SK-N-SH (cell line): ENCODE results near the gene MAN2A1. TPM values are rescaled to one million over a fixed set of nuclear protein-coding genes. Genes with fewer than 3 reads are reported as not detected.

ENCODE experiments used
- CTCF ChIA-PET: fragments of 300-600, 350-600 bp; formaldehyde crosslinking; extraction: SDS; loops from one replicate; lab custom pipeline; 2021; lab: Yijun Ruan, JAX
- POLR2A ChIA-PET: fragments of 350-600 bp; sonication (Branson Sonifier 250); formaldehyde crosslinking; extraction: SDS; loops from one replicate; lab custom pipeline; 2020; ENCODE audit warnings: antibody characterized with exemption, inconsistent platforms; lab: Yijun Ruan, JAX
- DNase-seq: peaks from one replicate; pipeline ENCODE4 v3.0.0; 2012
- H2AFZ ChIP-seq: fragments of 200-600 bp; sonication (generic); 2 replicates; pipeline ENCODE4 v1.8.1; 2016; ENCODE audit warnings: antibody characterized with exemption, mild to moderate bottlenecking, low read depth
- H3F3A ChIP-seq: fragments of 200-600 bp; sonication (generic); replicated peaks from 2 replicates; pipeline ENCODE3; 2016; ENCODE audit warnings: antibody characterized with exemption, mild to moderate bottlenecking; ENCODE audit not compliant: insufficient read depth
- H3K27ac ChIP-seq, 2 experiments: fragments of 200-500 bp in 1 of 2; fragments of 200-600 bp in 1 of 2; sonication (Bioruptor generic) in 1 of 2; sonication (generic), shearing (Covaris generic) in 1 of 2; 2 replicates each; pipeline versions ENCODE4 v1.5.1 to v1.6.1; 2014 to 2016; ENCODE audit warnings: low read depth in 2 of 2, inconsistent platforms in 1 of 2, low read length in 1 of 2, mild to moderate bottlenecking in 1 of 2, mixed read lengths in 1 of 2
- H3K27me3 ChIP-seq: fragments of 200-600 bp; sonication (generic), shearing (Covaris generic); 2 replicates; pipeline ENCODE4 v1.6.1; 2016; ENCODE audit warnings: mixed run types; ENCODE audit not compliant: insufficient read depth
- H3K36me3 ChIP-seq, 2 experiments: fragments of 200-500 bp in 1 of 2; fragments of 200-600 bp in 1 of 2; sonication (Bioruptor generic) in 1 of 2; sonication (generic) in 1 of 2; replicated peaks in 1 of 2; 2 replicates each; pipeline versions ENCODE3 to v1.5.1; 2014 to 2016; ENCODE audit warnings: low read length in 1 of 2, mild to moderate bottlenecking in 1 of 2; ENCODE audit not compliant: insufficient read depth in 2 of 2, control insufficient read depth in 1 of 2
- H3K4me1 ChIP-seq, 2 experiments: fragments of 200-500 bp in 1 of 2; fragments of 200-600 bp in 1 of 2; sonication (Bioruptor generic) in 1 of 2; sonication (generic), shearing (Covaris generic) in 1 of 2; 2 replicates each; pipeline versions ENCODE4 v1.5.1 to v1.6.1; 2014 to 2016; ENCODE audit warnings: low read depth in 1 of 2, low read length in 1 of 2, mixed run types in 1 of 2; ENCODE audit not compliant: insufficient read depth in 2 of 2, control insufficient read depth in 1 of 2
- H3K4me2 ChIP-seq: fragments of 200-600 bp; sonication (generic), shearing (Covaris generic); 2 replicates; pipeline ENCODE4 v1.6.1; 2017; ENCODE audit warnings: mixed run types
- H3K4me3 ChIP-seq, 2 experiments: fragments of 200-500 bp in 1 of 2; fragments of 200-600 bp in 1 of 2; sonication (Bioruptor generic) in 1 of 2; sonication (generic), shearing (Covaris generic) in 1 of 2; 2 replicates each; pipeline versions ENCODE4 v1.5.1 to v1.8.1; 2014 to 2016; ENCODE audit warnings: low read depth in 2 of 2, inconsistent platforms in 1 of 2, low read length in 1 of 2, mild to moderate bottlenecking in 1 of 2, mixed read lengths in 1 of 2, moderate library complexity in 1 of 2
- H3K79me2 ChIP-seq: fragments of 200-600 bp; sonication (generic); 2 replicates; pipeline ENCODE4 v1.8.1; 2017; ENCODE audit warnings: mild to moderate bottlenecking; ENCODE audit not compliant: insufficient read depth
- H3K9ac ChIP-seq: fragments of 200-600 bp; sonication (generic); 2 replicates; pipeline ENCODE4 v1.6.1; 2017; ENCODE audit warnings: mixed run types
- H3K9me2 ChIP-seq: fragments of 200-600 bp; sonication (generic); 2 replicates; pipeline ENCODE4 v1.6.1; 2017; ENCODE audit warnings: mixed run types
- H3K9me3 ChIP-seq: fragments of 200-600 bp; sonication (generic); 2 replicates; pipeline ENCODE4 v1.6.1; 2017; ENCODE audit warnings: mixed run types, mild to moderate bottlenecking, moderate library complexity
- H4K20me1 ChIP-seq: fragments of 200-600 bp; sonication (generic); 2 replicates; pipeline ENCODE4 v1.6.1; 2017; ENCODE audit warnings: mild to moderate bottlenecking, mixed run types; ENCODE audit not compliant: insufficient read depth
- ELF1 ChIP-seq: IDR thresholded peaks from 2 replicates; pipeline ENCODE4 v1.4.0; 2012
- EP300 ChIP-seq, 2 experiments: IDR thresholded peaks; 2 replicates each; pipeline versions ENCODE4 v1.4.0 to v1.6.1; 2012; ENCODE audit warnings: borderline replicate concordance in 1 of 2, low read depth in 1 of 2, low read length in 1 of 2
- EZH2phosphoT487 ChIP-seq: fragments of 200-600 bp; sonication (generic); IDR thresholded peaks from 2 replicates; pipeline ENCODE4 v1.6.1; 2017; ENCODE audit warnings: low read depth, mixed run types, mild to moderate bottlenecking, antibody characterized with exemption, moderate library complexity, borderline replicate concordance
- FOXM1 ChIP-seq: IDR thresholded peaks from 2 replicates; pipeline ENCODE4 v1.4.0; 2012; ENCODE audit warnings: low read depth, mild to moderate bottlenecking
- GABPA ChIP-seq: IDR thresholded peaks from 2 replicates; pipeline ENCODE4 v1.4.0; 2012; ENCODE audit warnings: low read depth, mild to moderate bottlenecking
- JUND ChIP-seq: IDR thresholded peaks from 2 replicates; pipeline ENCODE4 v1.4.0; 2012
- MEF2A ChIP-seq: IDR thresholded peaks from 2 replicates; pipeline ENCODE4 v1.4.0; 2012; ENCODE audit warnings: low read depth, borderline replicate concordance
- NFIC ChIP-seq: IDR thresholded peaks from 2 replicates; pipeline ENCODE4 v1.4.0; 2012; ENCODE audit warnings: borderline replicate concordance
- PBX3 ChIP-seq: IDR thresholded peaks from 2 replicates; pipeline ENCODE4; 2012
- RAD21 ChIP-seq: IDR thresholded peaks from 2 replicates; pipeline ENCODE4 v1.6.1; 2012; ENCODE audit warnings: mild to moderate bottlenecking, low read length
- RCOR1 ChIP-seq: fragments of 150-350 bp; IDR thresholded peaks from 2 replicates; pipeline ENCODE4 v1.6.1; 2017; ENCODE audit warnings: antibody characterized with exemption, low read length
- REST ChIP-seq: IDR thresholded peaks from 2 replicates; pipeline ENCODE4 v1.6.1; 2012; ENCODE audit warnings: mild to moderate bottlenecking, low read depth, low read length, moderate library complexity
- SIN3A ChIP-seq: IDR thresholded peaks from 2 replicates; pipeline ENCODE4 v1.6.1; 2012; ENCODE audit warnings: low read depth, mild to moderate bottlenecking, low read length, moderate library complexity, borderline replicate concordance
- SMC3 ChIP-seq: IDR thresholded peaks from 2 replicates; pipeline ENCODE4 v1.6.1; 2012; ENCODE audit warnings: low read depth, low read length, improper control_type of control experiment
- TAF1 ChIP-seq: IDR thresholded peaks from 2 replicates; pipeline ENCODE4 v1.6.1; 2012; ENCODE audit warnings: low read depth, mild to moderate bottlenecking, low read length, moderate library complexity, borderline replicate concordance
- TCF12 ChIP-seq: IDR thresholded peaks from 2 replicates; pipeline ENCODE4 v1.4.0; 2012
- TEAD4 ChIP-seq: IDR thresholded peaks from 2 replicates; pipeline ENCODE4 v1.4.0; 2012; ENCODE audit warnings: mild to moderate bottlenecking, borderline replicate concordance; ENCODE audit not compliant: insufficient read depth
- USF2 ChIP-seq: fragments of 150-350 bp; IDR thresholded peaks from 2 replicates; pipeline ENCODE4 v1.6.1; 2017; ENCODE audit warnings: antibody characterized with exemption, low read length, low read depth, borderline replicate concordance
- ZBTB33 ChIP-seq: IDR thresholded peaks from 2 replicates; pipeline ENCODE4 v1.4.0; 2012; ENCODE audit warnings: low read depth, borderline replicate concordance
- WGBS: methylation state at CpG from one replicate; pipeline ENCODE4 v1.1.6; 2017; ENCODE audit warnings: low lambda C conversion rate; 5-methylcytosine and 5-hydroxymethylcytosine counted together
- polyA plus RNA-seq, 3 experiments: library from polyadenylated mRNA; depleted of rRNA; stranded (reverse); fragments of >200 nt; gene quantifications; 2 replicates each; pipeline ENCODE4 v1.2.3, GENCODE V29; 2012
- TF ChIP-seq, protein P1 (sequence below): fragments of 200-600 bp; sonication (generic); IDR thresholded peaks from 2 replicates; pipeline ENCODE4 v1.6.1; 2017; ENCODE audit warnings: antibody characterized with exemption, mild to moderate bottlenecking, moderate library complexity

Gene MAN2A1
- polyA plus RNA-seq, 1 of the 3 experiments (the other 2 are of a cell fraction), result 19.7 TPM

GRCh38 chr5:109682383-109682782 lies 7.3 kb upstream of the MAN2A1 start:
- no peak for DNase-seq
- CTCF ChIA-PET, result interaction anchor here (1.5 kb wide), 1 partner anchor 13 kb away, joined by 4 read pairs; no protein-coding TSS in a partner anchor
- WGBS, result 86% methylated on average over 2 of the region's 2 CpGs
- Histone ChIP-seq H3K9me2 (no peaks in the 10 kb centered on the region), H4K20me1 (no peaks in the 10 kb centered on the region), H3K4me2 (no peak overlapping the region), H3K27ac (no peak overlapping the region), H3K27me3 (no peaks in the 10 kb centered on the region), H3K36me3 (no peaks in the 10 kb centered on the region), H3K4me3 (no peak overlapping the region), H3K79me2 (no peaks in the 10 kb centered on the region)
- TF ChIP-seq TAF1 (no peak), EP300 (IDR thresholded peaks at IDR 0.05; ENCODE audit: borderline replicate concordance in 1 of 2, low read depth in 1 of 2, low read length in 1 of 2) (no peak), RAD21 (no peak), SIN3A (no peak), TCF12 (no peak), USF2 (no peak), GABPA (no peak), RCOR1 (no peak), FOXM1 (no peak), ZBTB33 (no peak), EZH2phosphoT487 (no peak), PBX3 (no peak), SMC3 (no peak), MEF2A (no peak), NFIC (no peak), REST (no peak), TEAD4 (no peak), ELF1 (no peak), JUND (no peak)
- TF ChIP-seq, protein P1, sequence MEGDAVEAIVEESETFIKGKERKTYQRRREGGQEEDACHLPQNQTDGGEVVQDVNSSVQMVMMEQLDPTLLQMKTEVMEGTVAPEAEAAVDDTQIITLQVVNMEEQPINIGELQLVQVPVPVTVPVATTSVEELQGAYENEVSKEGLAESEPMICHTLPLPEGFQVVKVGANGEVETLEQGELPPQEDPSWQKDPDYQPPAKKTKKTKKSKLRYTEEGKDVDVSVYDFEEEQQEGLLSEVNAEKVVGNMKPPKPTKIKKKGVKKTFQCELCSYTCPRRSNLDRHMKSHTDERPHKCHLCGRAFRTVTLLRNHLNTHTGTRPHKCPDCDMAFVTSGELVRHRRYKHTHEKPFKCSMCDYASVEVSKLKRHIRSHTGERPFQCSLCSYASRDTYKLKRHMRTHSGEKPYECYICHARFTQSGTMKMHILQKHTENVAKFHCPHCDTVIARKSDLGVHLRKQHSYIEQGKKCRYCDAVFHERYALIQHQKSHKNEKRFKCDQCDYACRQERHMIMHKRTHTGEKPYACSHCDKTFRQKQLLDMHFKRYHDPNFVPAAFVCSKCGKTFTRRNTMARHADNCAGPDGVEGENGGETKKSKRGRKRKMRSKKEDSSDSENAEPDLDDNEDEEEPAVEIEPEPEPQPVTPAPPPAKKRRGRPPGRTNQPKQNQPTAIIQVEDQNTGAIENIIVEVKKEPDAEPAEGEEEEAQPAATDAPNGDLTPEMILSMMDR, result no peak
- TF ChIP-seq, all 33 proteins: peak for 0
- H3K4me1 ChIP-seq, result peaks cover 0 to 7% of the 10 kb centered on the region in 2 experiments; a peak in 1 of 4 replicates
- no peak overlapping the region for H3K9ac ChIP-seq
- POLR2A ChIA-PET, result no interaction called here
- no peak overlapping the region for H2AFZ ChIP-seq
- H3K9me3 ChIP-seq, result no peaks in the 10 kb centered on the region
- H3F3A ChIP-seq, result no peaks in the 10 kb centered on the region
